IMR-90 (cell line): ENCODE data around the gene LRPAP1. TPM values are rescaled to one million over a fixed set of nuclear protein-coding genes. Genes with fewer than 3 reads are reported as not detected.
"Not testable (repeated sequence)": the region's sequence is repeated elsewhere in the genome, so short reads cannot be mapped to it uniquely, and the experiment has no call there.

ENCODE experiments used
- ATAC-seq: fragments of 200-7000 bp; cut with Tn5 transposase; 2 replicates; pipeline ENCODE4 v1.9.1; 2020; ENCODE audit warnings: low read depth, mild to moderate bottlenecking, moderate library complexity
- BruUV-seq: library from RNA; stranded (reverse); fragments of 400-500 nt; replicated peaks from 2 replicates; lab custom pipeline; 2021; lab: Mats Ljungman, UMichigan
- CTCF ChIA-PET: fragments of 300-600 bp; formaldehyde crosslinking; extraction: SDS; loops from one replicate; lab custom pipeline; 2021; ENCODE audit warnings: antibody characterized with exemption; lab: Yijun Ruan, JAX
- POLR2A ChIA-PET: fragments of 300-600 bp; sonication (Branson Sonifier 250); formaldehyde crosslinking; loops from one replicate; lab custom pipeline; 2022; ENCODE audit warnings: antibody characterized with exemption; ENCODE audit not compliant: unreplicated experiment; lab: Charles Lee
- DNase-seq: peaks from one replicate; pipeline ENCODE4 v3.0.0; 2013
- H2AFZ ChIP-seq: replicated peaks from 2 replicates; pipeline ENCODE3; 2013; ENCODE audit warnings: low read length, mild to moderate bottlenecking; ENCODE audit not compliant: poor library complexity
- H2AK5ac ChIP-seq: 2 replicates; pipeline ENCODE4 v1.6.1; 2013; ENCODE audit warnings: low read depth, low read length, inconsistent platforms
- H2AK9ac ChIP-seq: replicated peaks from 2 replicates; pipeline ENCODE3; 2013; ENCODE audit warnings: mild to moderate bottlenecking, low read depth, low read length, moderate library complexity; ENCODE audit not compliant: poor library complexity
- H2BK120ac ChIP-seq: 2 replicates; pipeline ENCODE4 v1.6.1; 2013; ENCODE audit warnings: low read depth, low read length, inconsistent platforms
- H2BK15ac ChIP-seq: 3 replicates; pipeline ENCODE4 v1.6.1; 2013; ENCODE audit warnings: low read depth, low read length, inconsistent platforms
- H2BK20ac ChIP-seq: 2 replicates; pipeline ENCODE4 v1.6.1; 2013; ENCODE audit warnings: low read depth, mild to moderate bottlenecking, inconsistent platforms, low read length, moderate library complexity
- H2BK5ac ChIP-seq: 2 replicates; pipeline ENCODE4 v1.6.1; 2013; ENCODE audit warnings: mild to moderate bottlenecking, low read depth, low read length, inconsistent platforms; ENCODE audit not compliant: poor library complexity, severe bottlenecking
- H3K14ac ChIP-seq: replicated peaks from 2 replicates; pipeline ENCODE4 v1.6.1; 2013; ENCODE audit warnings: low read depth, low read length, inconsistent platforms
- H3K18ac ChIP-seq: 2 replicates; pipeline ENCODE4 v1.6.1; 2013; ENCODE audit warnings: low read depth, low read length, control low read depth
- H3K23ac ChIP-seq: 2 replicates; pipeline ENCODE4 v1.6.1; 2013; ENCODE audit warnings: low read depth, low read length, inconsistent platforms
- H3K27ac ChIP-seq: 2 replicates; pipeline ENCODE4 v1.5.1; 2013; ENCODE audit warnings: mild to moderate bottlenecking, control low read depth, low read length; ENCODE audit not compliant: insufficient read depth
- H3K27me3 ChIP-seq: 2 replicates; pipeline ENCODE4 v1.6.1; 2013; ENCODE audit warnings: low read length; ENCODE audit not compliant: control insufficient read depth, insufficient read depth
- H3K36me3 ChIP-seq: 2 replicates; pipeline ENCODE4 v1.6.1; 2013; ENCODE audit warnings: low read length, mixed read lengths; ENCODE audit not compliant: control insufficient read depth, insufficient read depth
- H3K4ac ChIP-seq: 2 replicates; pipeline ENCODE4 v1.6.1; 2013; ENCODE audit warnings: low read depth, low read length, inconsistent platforms
- H3K4me1 ChIP-seq: 2 replicates; pipeline ENCODE4 v1.6.1; 2013; ENCODE audit warnings: low read length, mixed read lengths; ENCODE audit not compliant: control insufficient read depth, insufficient read depth
- H3K4me2 ChIP-seq: 2 replicates; pipeline ENCODE4 v1.6.1; 2013; ENCODE audit warnings: low read depth, mild to moderate bottlenecking, control low read depth, low read length, moderate library complexity
- H3K4me3 ChIP-seq: 2 replicates; pipeline ENCODE4 v1.5.1; 2013; ENCODE audit warnings: low read depth, mild to moderate bottlenecking, control low read depth, low read length, moderate library complexity; ENCODE audit not compliant: insufficient read depth
- H3K56ac ChIP-seq: 2 replicates; pipeline ENCODE4 v1.6.1; 2013; ENCODE audit warnings: low read length, inconsistent platforms; ENCODE audit not compliant: insufficient read depth; ENCODE audit errors: extremely low read depth
- H3K79me1 ChIP-seq, 2 experiments: 2 replicates each; pipeline ENCODE4 v1.6.1; 2013; ENCODE audit warnings: low read length in 2 of 2, inconsistent platforms in 1 of 2, low read depth in 1 of 2
- H3K9ac ChIP-seq: 2 replicates; pipeline ENCODE4 v1.6.1; 2013; ENCODE audit warnings: low read depth, low read length, control low read depth
- H3K9me1 ChIP-seq: 2 replicates; pipeline ENCODE4 v1.6.1; 2013; ENCODE audit warnings: low read length, inconsistent platforms; ENCODE audit not compliant: insufficient read depth
- H3K9me3 ChIP-seq: 2 replicates; pipeline ENCODE4 v1.6.1; 2013; ENCODE audit warnings: low read length; ENCODE audit not compliant: control insufficient read depth, insufficient read depth
- H4K20me1 ChIP-seq: 2 replicates; pipeline ENCODE4 v1.6.1; 2013; ENCODE audit warnings: low read length, inconsistent platforms; ENCODE audit not compliant: insufficient read depth
- H4K5ac ChIP-seq: 2 replicates; pipeline ENCODE4 v1.6.1; 2013; ENCODE audit warnings: mild to moderate bottlenecking, low read depth, low read length, control low read depth
- H4K8ac ChIP-seq, 2 experiments: 2 replicates each; pipeline ENCODE4 v1.6.1; 2013; ENCODE audit warnings: low read depth in 2 of 2, low read length in 2 of 2, control low read depth in 1 of 2, inconsistent platforms in 1 of 2
- H4K91ac ChIP-seq: 2 replicates; pipeline ENCODE4 v1.6.1; 2013; ENCODE audit warnings: low read depth, low read length, inconsistent platforms; ENCODE audit not compliant: insufficient read depth
- WGBS, 2 experiments: methylation state at CpG; one replicate each; pipeline versions ENCODE4 v1.1.5 to v1.1.7; 2013; ENCODE audit warnings: missing lambda C conversion rate in 2 of 2; ENCODE audit not compliant: insufficient read length in 1 of 2; ENCODE audit errors: extremely low coverage in 2 of 2; 5-methylcytosine and 5-hydroxymethylcytosine counted together
- dilution Hi-C: fragments of 300-500 bp; cut with HindIII; formaldehyde crosslinking; loops from one replicate; pipeline ENCODE4 v1.14.3; 2018; ENCODE audit warnings: low sequenced_read_pairs; ENCODE audit not compliant: unreplicated experiment
- in situ Hi-C: fragments of 300-500 bp; cut with MboI; formaldehyde crosslinking; loops from 3 replicates; pipeline ENCODE4 v1.14.3; 2019; ENCODE audit warnings: low sequenced_read_pairs, inconsistent platforms, mixed read lengths
- intact Hi-C: fragments of 100-400 bp; cut with micrococcal nuclease; formaldehyde crosslinking; loops from 2 replicates; pipeline ENCODE4 v1.10.0; 2022
- polyA plus RNA-seq, 3 experiments: library from polyadenylated mRNA; depleted of rRNA; stranded (reverse); fragments of >200 nt; gene quantifications; 2 replicates each; pipeline ENCODE4 v1.2.3, GENCODE V29; 2012; ENCODE audit warnings: low replicate concordance in 1 of 3
- total RNA-seq: library from RNA; depleted of rRNA; stranded (reverse); fragments of >200 nt; gene quantifications from 2 replicates; pipeline ENCODE4 v1.2.3, GENCODE V29; 2012

LRPAP1 gene
- total and polyA plus RNA-seq, 2 of the 4 experiments (the other 2 are of a cell fraction): 135 to 175 TPM

- H3K4me3 ChIP-seq, H2AK9ac ChIP-seq, H3K18ac ChIP-seq, H4K8ac ChIP-seq, H3K79me1 ChIP-seq, H3K56ac ChIP-seq, H3K27ac ChIP-seq, H2BK20ac ChIP-seq, in situ Hi-C loops, CTCF ChIA-PET, H4K5ac ChIP-seq, H3K4ac ChIP-seq, H3K4me1 ChIP-seq, H3K9me3 ChIP-seq, ATAC-seq, H3K27me3 ChIP-seq, H2BK120ac ChIP-seq, H3K9me1 ChIP-seq, H2AK5ac ChIP-seq, H3K14ac ChIP-seq, POLR2A ChIA-PET, BruUV-seq, H4K91ac ChIP-seq, dilution Hi-C loops, H2AFZ ChIP-seq, H3K36me3 ChIP-seq, H3K23ac ChIP-seq, DNase-seq, H2BK15ac ChIP-seq, intact Hi-C loops, H3K9ac ChIP-seq, H3K4me2 ChIP-seq, H2BK5ac ChIP-seq, H4K20me1 ChIP-seq: not testable (repeated sequence)
- 38% methylated on average over 1 of the region's 1 CpG; no CpG with 5 or more reads in 1 of the 2 experiments for WGBS, 2 experiments
Observed at GRCh38 chr4:3560465-3560864, 28.2 kb upstream of the LRPAP1 start.

- H3K27me3 ChIP-seq, BruUV-seq, ATAC-seq, H2BK15ac ChIP-seq, H3K9ac ChIP-seq, H2AK9ac ChIP-seq, H2AFZ ChIP-seq, H2BK120ac ChIP-seq, H4K5ac ChIP-seq, in situ Hi-C loops, H3K23ac ChIP-seq, H4K8ac ChIP-seq, H3K27ac ChIP-seq, H3K4me2 ChIP-seq, H3K56ac ChIP-seq, H3K14ac ChIP-seq, intact Hi-C loops, DNase-seq, H3K79me1 ChIP-seq, POLR2A ChIA-PET, H3K4ac ChIP-seq, H3K4me1 ChIP-seq, H3K9me1 ChIP-seq, CTCF ChIA-PET, H4K20me1 ChIP-seq, H2AK5ac ChIP-seq, H4K91ac ChIP-seq, H3K9me3 ChIP-seq, H3K4me3 ChIP-seq, H2BK5ac ChIP-seq, H3K18ac ChIP-seq, dilution Hi-C loops, H2BK20ac ChIP-seq, H3K36me3 ChIP-seq: not testable (repeated sequence)
- 58% methylated on average over 2 of the region's 13 CpGs; no CpG with 5 or more reads in 1 of the 2 experiments for WGBS, 2 experiments
Observed at GRCh38 chr4:3559381-3560290, 27.4 kb upstream of the LRPAP1 start.
